H9 (cell line): ENCODE results near the gene CHRDL1. TPM values are rescaled to one million over a fixed set of nuclear protein-coding genes. Genes with fewer than 3 reads are reported as not detected.

Source experiments
- DNase-seq: peaks from one replicate; pipeline ENCODE4 v3.0.0-alpha.2; 2017
- H2AFZ ChIP-seq: one replicate; pipeline ENCODE4 v1.6.1; 2013; ENCODE audit warnings: mild to moderate bottlenecking, low read length, control low read depth, moderate library complexity
- H2AK5ac ChIP-seq: 2 replicates; pipeline ENCODE4 v1.6.1; 2013; ENCODE audit warnings: low read length, control low read depth, mixed read lengths; ENCODE audit not compliant: insufficient read length
- H2BK120ac ChIP-seq: one replicate; pipeline ENCODE4 v1.6.1; 2013; ENCODE audit warnings: low read depth, mild to moderate bottlenecking, low read length, control low read depth, inconsistent platforms; ENCODE audit not compliant: poor library complexity, severe bottlenecking
- H2BK12ac ChIP-seq: 2 replicates; pipeline ENCODE4 v1.6.1; 2013; ENCODE audit warnings: low read length, control low read depth, mixed read lengths, low read depth; ENCODE audit not compliant: insufficient read length
- H2BK15ac ChIP-seq: 2 replicates; pipeline ENCODE4 v1.6.1; 2013; ENCODE audit warnings: low read depth, low read length, control low read depth
- H2BK20ac ChIP-seq: one replicate; pipeline ENCODE4 v1.6.1; 2013; ENCODE audit warnings: low read depth, mild to moderate bottlenecking, low read length, control low read depth, inconsistent platforms; ENCODE audit not compliant: poor library complexity, severe bottlenecking
- H2BK5ac ChIP-seq: 2 replicates; pipeline ENCODE4 v1.6.1; 2013; ENCODE audit warnings: low read length, control low read depth, mixed read lengths; ENCODE audit not compliant: insufficient read length
- H3K14ac ChIP-seq: 2 replicates; pipeline ENCODE4 v1.6.1; 2013; ENCODE audit warnings: low read length, control low read depth; ENCODE audit not compliant: insufficient read depth
- H3K18ac ChIP-seq: 2 replicates; pipeline ENCODE4 v1.6.1; 2013; ENCODE audit warnings: low read depth, mild to moderate bottlenecking, mixed read lengths, low read length, control low read depth; ENCODE audit not compliant: insufficient read length
- H3K23ac ChIP-seq: 2 replicates; pipeline ENCODE4 v1.6.1; 2013; ENCODE audit warnings: low read length, control low read depth, mixed read lengths, low read depth; ENCODE audit not compliant: insufficient read length
- H3K23me2 ChIP-seq: 2 replicates; pipeline ENCODE4 v1.6.1; 2013; ENCODE audit warnings: low read depth, mild to moderate bottlenecking, mixed read lengths, low read length, control low read depth; ENCODE audit not compliant: insufficient read length, poor library complexity, severe bottlenecking
- H3K27ac ChIP-seq: 2 replicates; pipeline ENCODE4 v1.5.1; 2013; ENCODE audit warnings: low read length, control low read depth, mixed read lengths, low read depth; ENCODE audit not compliant: insufficient read length
- H3K27me3 ChIP-seq: 2 replicates; pipeline ENCODE4 v1.6.1; 2013; ENCODE audit warnings: low read length, control low read depth, inconsistent platforms; ENCODE audit not compliant: insufficient read depth
- H3K4ac ChIP-seq: 2 replicates; pipeline ENCODE4 v1.6.1; 2013; ENCODE audit warnings: low read depth, mild to moderate bottlenecking, control low read depth, inconsistent platforms, low read length, moderate library complexity
- H3K4me1 ChIP-seq: 2 replicates; pipeline ENCODE4 v1.6.1; 2013; ENCODE audit warnings: low read length, control low read depth, inconsistent platforms; ENCODE audit not compliant: insufficient read depth
- H3K4me2 ChIP-seq: 2 replicates; pipeline ENCODE4 v1.6.1; 2013; ENCODE audit warnings: low read length, control low read depth, mixed read lengths; ENCODE audit not compliant: insufficient read length, insufficient read depth
- H3K56ac ChIP-seq: 2 replicates; pipeline ENCODE4 v1.6.1; 2013; ENCODE audit warnings: low read depth, mild to moderate bottlenecking, mixed read lengths, low read length, control low read depth; ENCODE audit not compliant: insufficient read length
- H3K79me1 ChIP-seq: 2 replicates; pipeline ENCODE4 v1.6.1; 2013; ENCODE audit warnings: low read depth, mild to moderate bottlenecking, moderate library complexity, low read length, control low read depth, inconsistent platforms; ENCODE audit not compliant: insufficient read depth, poor library complexity, severe bottlenecking
- H3K79me2 ChIP-seq: 2 replicates; pipeline ENCODE4 v1.6.1; 2013; ENCODE audit warnings: low read length, control low read depth, inconsistent platforms; ENCODE audit not compliant: insufficient read depth
- H3K9ac ChIP-seq: 2 replicates; pipeline ENCODE4 v1.6.1; 2013; ENCODE audit warnings: low read length, control low read depth, mixed read lengths; ENCODE audit not compliant: insufficient read length; ENCODE audit errors: extremely low read depth
- H3K9me3 ChIP-seq: one replicate; pipeline ENCODE4 v1.6.1; 2013; ENCODE audit warnings: low read depth, low read length, inconsistent platforms; ENCODE audit not compliant: control insufficient read depth
- H3T11ph ChIP-seq: one replicate; pipeline ENCODE4 v1.6.1; 2013; ENCODE audit warnings: mild to moderate bottlenecking, low read length, control low read depth, inconsistent platforms
- H4K20me1 ChIP-seq: one replicate; pipeline ENCODE4 v1.6.1; 2013; ENCODE audit not compliant: control insufficient read depth, insufficient read length, insufficient read depth
- H4K5ac ChIP-seq: 2 replicates; pipeline ENCODE4 v1.6.1; 2013; ENCODE audit warnings: low read depth, mild to moderate bottlenecking, mixed read lengths, low read length, control low read depth; ENCODE audit not compliant: insufficient read length
- H4K8ac ChIP-seq: replicated peaks from 2 replicates; pipeline ENCODE4 v1.6.1; 2013; ENCODE audit warnings: low read length, control low read depth, mixed read lengths, low read depth; ENCODE audit not compliant: insufficient read length
- H4K91ac ChIP-seq: 2 replicates; pipeline ENCODE4 v1.6.1; 2013; ENCODE audit warnings: low read depth, mild to moderate bottlenecking, moderate library complexity, mixed read lengths, low read length, control low read depth; ENCODE audit not compliant: insufficient read length
- H3K27ac Mint-ChIP-seq, 3 experiments: 2 replicates in 2 of 3; 3 replicates in 1 of 3; pipeline ENCODE4 v1.8.0; 2020 to 2021; ENCODE audit warnings: mixed read lengths in 3 of 3, mild to moderate bottlenecking in 1 of 3, moderate library complexity in 1 of 3
- H3K27me3 Mint-ChIP-seq: 2 replicates; pipeline ENCODE4 v1.8.0; 2021; ENCODE audit warnings: low read depth, mild to moderate bottlenecking, moderate library complexity, mixed read lengths
- H3K36me3 Mint-ChIP-seq, 3 experiments: 2 replicates in 2 of 3; 3 replicates in 1 of 3; pipeline ENCODE4 v1.8.0; 2020 to 2021; ENCODE audit warnings: low read depth in 3 of 3, mixed read lengths in 3 of 3; ENCODE audit not compliant: insufficient read depth in 1 of 3
- H3K4me1 Mint-ChIP-seq, 2 experiments: 2 replicates each; pipeline ENCODE4 v1.8.0; 2020; ENCODE audit warnings: mixed read lengths in 2 of 2
- H3K4me3 Mint-ChIP-seq, 2 experiments: 2 replicates in 1 of 2; 3 replicates in 1 of 2; pipeline ENCODE4 v1.8.0; 2020 to 2021; ENCODE audit warnings: mild to moderate bottlenecking in 2 of 2, mixed read lengths in 2 of 2, moderate library complexity in 1 of 2
- H3K9me3 Mint-ChIP-seq, 2 experiments: 2 replicates in 1 of 2; 3 replicates in 1 of 2; pipeline ENCODE4 v1.8.0; 2020; ENCODE audit warnings: mild to moderate bottlenecking in 2 of 2, mixed read lengths in 2 of 2, moderate library complexity in 1 of 2
- WGBS: extraction: QIAGEN DNeasy Blood & Tissue Kit; methylation state at CpG from one replicate; pipeline ENCODE4 v1.1.7; 2013; ENCODE audit warnings: missing lambda C conversion rate, low lambda C conversion rate, mixed read lengths; ENCODE audit not compliant: insufficient read length; ENCODE audit errors: extremely low coverage; 5-methylcytosine and 5-hydroxymethylcytosine counted together
- total RNA-seq: library from RNA; stranded (reverse); gene quantifications from 2 replicates; pipeline ENCODE4 v1.2.1, GENCODE V29; 2021
- TF ChIP-seq, protein P1 (sequence below): fragments of 200-600 bp; sonication (generic); conservative IDR thresholded peaks from 3 replicates; pipeline ENCODE4 v1.8.0; 2021; ENCODE audit warnings: antibody characterized with exemption, mild to moderate bottlenecking

CHRDL1 gene
- total RNA-seq, 1 experiment from 2014 or later: 11.8 TPM

DNA sequence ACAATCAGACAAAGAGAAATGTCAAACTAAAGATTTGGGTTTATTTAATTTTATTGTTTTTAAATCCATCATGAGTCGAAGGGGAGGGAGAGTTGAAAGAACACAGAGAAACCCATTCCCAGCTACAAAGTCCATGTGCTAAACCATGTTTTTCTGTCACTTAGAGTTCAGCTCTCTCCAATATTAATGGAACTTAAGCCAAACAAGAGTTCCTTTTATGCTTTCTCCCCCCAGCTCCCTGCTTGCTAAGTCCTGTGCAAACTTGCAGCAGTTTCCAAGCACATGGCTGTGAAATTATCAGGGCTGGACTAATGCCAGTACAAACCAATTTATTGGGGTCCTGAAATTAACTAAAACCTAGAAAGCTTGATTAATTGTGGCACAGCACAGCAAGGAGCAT lies 9.7 kb upstream of the CHRDL1 start:
- H3K18ac ChIP-seq: no peak overlapping the region
- no CpG with 5 or more reads among the region's 1 CpG for WGBS
- no peak overlapping the region for H4K8ac ChIP-seq
- H3K27ac Mint-ChIP-seq: no peak overlapping the region
- H3K9me3 Mint-ChIP-seq: no peaks in the 10 kb centered on the region; a peak in 1 of 5 replicates
- H3K4ac ChIP-seq: no peak overlapping the region
- no peaks in the 10 kb centered on the region; the same call in none of the 2 replicates for H3K27me3 Mint-ChIP-seq
- no peak overlapping the region for H3K27ac ChIP-seq
- no peak overlapping the region for H2BK15ac ChIP-seq
- H4K5ac ChIP-seq: no peak overlapping the region
- no peak overlapping the region for H2BK20ac ChIP-seq
- no peak overlapping the region for H3K14ac ChIP-seq
- no peak overlapping the region for H3T11ph ChIP-seq
- H3K4me1 Mint-ChIP-seq: peaks cover 0 to 4% of the 10 kb centered on the region in 2 experiments; a peak in 1 of 4 replicates
- no peak overlapping the region for H2AK5ac ChIP-seq
- H3K4me1 ChIP-seq: no peaks in the 10 kb centered on the region
- no peak overlapping the region for H3K4me2 ChIP-seq
- H3K23ac ChIP-seq: no peak overlapping the region
- no peaks in the 10 kb centered on the region for H4K20me1 ChIP-seq
- no peaks in the 10 kb centered on the region for H3K23me2 ChIP-seq
- H3K79me2 ChIP-seq: no peaks in the 10 kb centered on the region
- TF ChIP-seq, protein P1, sequence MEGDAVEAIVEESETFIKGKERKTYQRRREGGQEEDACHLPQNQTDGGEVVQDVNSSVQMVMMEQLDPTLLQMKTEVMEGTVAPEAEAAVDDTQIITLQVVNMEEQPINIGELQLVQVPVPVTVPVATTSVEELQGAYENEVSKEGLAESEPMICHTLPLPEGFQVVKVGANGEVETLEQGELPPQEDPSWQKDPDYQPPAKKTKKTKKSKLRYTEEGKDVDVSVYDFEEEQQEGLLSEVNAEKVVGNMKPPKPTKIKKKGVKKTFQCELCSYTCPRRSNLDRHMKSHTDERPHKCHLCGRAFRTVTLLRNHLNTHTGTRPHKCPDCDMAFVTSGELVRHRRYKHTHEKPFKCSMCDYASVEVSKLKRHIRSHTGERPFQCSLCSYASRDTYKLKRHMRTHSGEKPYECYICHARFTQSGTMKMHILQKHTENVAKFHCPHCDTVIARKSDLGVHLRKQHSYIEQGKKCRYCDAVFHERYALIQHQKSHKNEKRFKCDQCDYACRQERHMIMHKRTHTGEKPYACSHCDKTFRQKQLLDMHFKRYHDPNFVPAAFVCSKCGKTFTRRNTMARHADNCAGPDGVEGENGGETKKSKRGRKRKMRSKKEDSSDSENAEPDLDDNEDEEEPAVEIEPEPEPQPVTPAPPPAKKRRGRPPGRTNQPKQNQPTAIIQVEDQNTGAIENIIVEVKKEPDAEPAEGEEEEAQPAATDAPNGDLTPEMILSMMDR: no peak
- H3K56ac ChIP-seq: no peak overlapping the region
- H3K27me3 ChIP-seq: no peaks in the 10 kb centered on the region
- no peak overlapping the region for H2BK5ac ChIP-seq
- DNase-seq: no peak
- no peak overlapping the region for H2AFZ ChIP-seq
- H2BK12ac ChIP-seq: no peak overlapping the region
- H3K36me3 Mint-ChIP-seq: no peaks in the 10 kb centered on the region; a peak in 1 of 7 replicates
- no peak overlapping the region for H3K9ac ChIP-seq
- H3K4me3 Mint-ChIP-seq: no peak overlapping the region
- no peaks in the 10 kb centered on the region for H3K9me3 ChIP-seq
- no peak overlapping the region for H4K91ac ChIP-seq
- no peak overlapping the region for H2BK120ac ChIP-seq
- H3K79me1 ChIP-seq: no peaks in the 10 kb centered on the region
